A549 treated with Hydrocortisone at 1 μM for 4 hours (cell line): ENCODE measurements around the gene GJB4. TPM values are rescaled to one million over a fixed set of nuclear protein-coding genes. Genes with fewer than 3 reads are reported as not detected.

Experiments
- total RNA-seq: library from RNA; stranded (reverse); fragments of 200-300 nt; extraction: Qiagen RNA extraction; gene quantifications from 5 replicates; pipeline ENCODE4 v1.2.3, GENCODE V29; 2022

GJB4 gene
- total RNA-seq = 0.07 to 0.22 TPM (median 0.12 TPM) in 5 replicates

GRCh38 chr1:34759503-34760357 lies at the start of gene GJB4:
Gene GJB4 (plus strand): TSS chr1:34759740. CDS start chr1:34761255, 1,515 bp downstream.

GRCh38 chr1:34754964-34755637 lies 4.4 kb upstream of the GJB4 start, which contains the start of gene GJB5:
Gene GJB5 (plus strand): TSS chr1:34755047. CDS start chr1:34757331, 2,284 bp downstream.

GRCh38 chr1:34781071-34781843 lies 21.7 kb downstream of the GJB4 start, which contains the start of gene GJB3:
Gene GJB3 (plus strand): TSS chr1:34781214. CDS start chr1:34784763, 3,549 bp downstream.

GRCh38 chr1:34792868-34793727 lies 33.6 kb downstream of the GJB4 start, which contains the start of gene GJA4:
Gene GJA4 (plus strand): TSS chr1:34792999. CDS start chr1:34794214, 1,215 bp downstream.

Other genes with a start within 250 kb of the GJB4 start
- gene GJB5, start 4.7 kb upstream of the GJB4 start, total RNA-seq = 0.08 to 0.26 TPM (median 0.13 TPM) in 4 of 5 replicates, not detected in the other
- 9.6 to 17.9 TPM (median 13.4 TPM) in 5 replicates for gene GJB3, start 21.5 kb downstream of the GJB4 start, total RNA-seq
- gene GJA4, start 33.3 kb downstream of the GJB4 start, total RNA-seq = not detected in 5 replicates
- 52.5 to 58.6 TPM (median 58.0 TPM) in 5 replicates for gene SMIM12, start 100.0 kb downstream of the GJB4 start, total RNA-seq
- gene DLGAP3, start 169.9 kb downstream of the GJB4 start, total RNA-seq = 0.14 to 0.44 TPM (median 0.25 TPM) in 5 replicates
- gene TMEM35B, start 225.6 kb downstream of the GJB4 start, total RNA-seq = 15.7 to 17.6 TPM (median 16.9 TPM) in 5 replicates